ENCODE results near the gene BMPR1A. TPM values are rescaled to one million over a fixed set of nuclear protein-coding genes. Genes with fewer than 3 reads are reported as not detected.
A peak's percentile ranks its signal among the peaks of the same experiment; 100 is the strongest.
"Not testable (repeated sequence)": the region's sequence is repeated elsewhere in the genome, so short reads cannot be mapped to it uniquely, and the experiment has no call there.

The BMPR1A gene
- total RNA-seq, 1 donor from 2014 or later: 0.20 TPM

DNA sequence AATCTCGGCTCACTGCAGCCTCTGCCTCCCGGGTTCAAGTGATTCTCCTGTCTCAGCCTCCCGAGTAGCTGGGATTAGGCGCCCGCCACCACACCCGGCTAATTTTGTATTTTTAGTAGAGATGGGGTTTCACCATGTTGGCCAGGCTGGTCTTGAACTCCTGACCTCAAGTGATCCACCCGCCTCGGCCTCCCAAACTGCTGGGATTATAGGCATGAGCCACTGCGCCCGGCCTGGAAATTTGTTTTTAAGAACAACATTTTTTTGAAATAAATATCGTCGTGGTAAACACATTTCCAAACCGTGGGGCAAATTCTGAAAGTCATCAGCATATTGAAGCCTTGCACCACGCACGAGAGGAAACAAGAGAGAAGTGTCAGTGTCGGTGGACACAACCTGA is 183.7 kb downstream of the BMPR1A start:
- not testable (repeated sequence) for DNase-seq (ENCODE audit: low read depth in 2 of 2)

DNA sequence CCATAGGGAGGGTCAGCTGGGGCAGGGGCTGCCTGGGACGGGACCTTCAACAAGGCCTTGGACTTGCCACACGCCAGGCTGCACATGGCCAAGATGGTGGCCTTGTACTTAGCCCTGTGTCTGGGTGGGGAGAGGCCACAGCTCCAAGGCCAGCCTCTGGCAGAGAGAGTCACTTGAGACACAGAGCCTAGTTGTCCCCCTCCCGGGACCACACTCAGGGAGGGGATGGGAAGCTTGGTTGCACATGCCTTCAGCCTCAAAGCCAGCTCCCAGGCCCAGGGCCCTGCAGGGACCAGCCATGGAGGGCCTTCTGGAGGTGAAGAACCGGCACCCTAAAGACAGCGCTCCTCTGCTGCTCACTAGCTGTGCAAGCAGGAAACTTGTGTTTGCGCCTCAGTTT is 184.3 kb downstream of the BMPR1A start:
- DNase-seq (ENCODE audit: low read depth in 2 of 2): no peak

DNA sequence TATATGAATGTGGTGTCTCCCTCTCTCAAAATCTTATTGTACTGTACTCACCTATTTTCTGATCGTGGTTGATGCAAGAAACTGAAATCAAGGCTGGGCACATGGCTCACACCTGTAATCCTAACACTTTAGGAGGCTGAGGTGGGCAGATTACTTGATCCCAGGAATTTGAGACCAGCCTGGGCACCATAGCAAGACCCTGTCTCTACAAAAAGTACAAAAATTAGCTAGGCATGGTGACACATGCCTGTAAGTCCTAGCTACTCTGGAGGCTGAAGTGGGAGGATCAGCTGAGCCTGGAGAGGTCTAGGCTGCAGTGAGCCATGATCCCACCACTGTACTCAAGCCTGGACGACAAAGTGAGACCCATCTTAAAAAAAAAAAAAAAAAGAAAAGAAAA is 185.0 kb downstream of the BMPR1A start:
- DNase-seq (ENCODE audit: low read depth in 2 of 2): no peak

DNA sequence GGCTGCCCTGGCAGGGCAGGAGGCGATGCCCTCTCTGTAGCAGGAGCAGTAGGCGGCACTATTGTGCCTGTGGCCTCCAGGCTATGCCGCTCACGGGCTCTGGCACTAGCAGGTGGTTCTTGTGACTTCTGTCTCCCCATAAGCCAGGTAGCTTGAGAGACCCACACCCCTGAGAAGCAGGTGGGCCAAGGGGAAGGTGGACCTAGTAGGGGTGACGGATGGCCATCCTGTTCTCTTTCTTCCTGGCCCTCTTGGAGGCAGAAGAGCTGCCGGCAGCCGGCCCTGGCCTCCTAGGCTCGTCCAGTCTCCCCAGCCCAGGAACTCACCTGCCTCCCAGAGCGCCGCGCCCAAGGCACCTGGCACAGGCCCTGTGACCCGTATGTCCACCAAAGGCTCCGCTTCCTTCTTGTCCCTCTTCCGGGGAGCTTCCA is 185.6 kb downstream of the BMPR1A start:
- DNase-seq (ENCODE audit: low read depth in 2 of 2): no peak

DNA sequence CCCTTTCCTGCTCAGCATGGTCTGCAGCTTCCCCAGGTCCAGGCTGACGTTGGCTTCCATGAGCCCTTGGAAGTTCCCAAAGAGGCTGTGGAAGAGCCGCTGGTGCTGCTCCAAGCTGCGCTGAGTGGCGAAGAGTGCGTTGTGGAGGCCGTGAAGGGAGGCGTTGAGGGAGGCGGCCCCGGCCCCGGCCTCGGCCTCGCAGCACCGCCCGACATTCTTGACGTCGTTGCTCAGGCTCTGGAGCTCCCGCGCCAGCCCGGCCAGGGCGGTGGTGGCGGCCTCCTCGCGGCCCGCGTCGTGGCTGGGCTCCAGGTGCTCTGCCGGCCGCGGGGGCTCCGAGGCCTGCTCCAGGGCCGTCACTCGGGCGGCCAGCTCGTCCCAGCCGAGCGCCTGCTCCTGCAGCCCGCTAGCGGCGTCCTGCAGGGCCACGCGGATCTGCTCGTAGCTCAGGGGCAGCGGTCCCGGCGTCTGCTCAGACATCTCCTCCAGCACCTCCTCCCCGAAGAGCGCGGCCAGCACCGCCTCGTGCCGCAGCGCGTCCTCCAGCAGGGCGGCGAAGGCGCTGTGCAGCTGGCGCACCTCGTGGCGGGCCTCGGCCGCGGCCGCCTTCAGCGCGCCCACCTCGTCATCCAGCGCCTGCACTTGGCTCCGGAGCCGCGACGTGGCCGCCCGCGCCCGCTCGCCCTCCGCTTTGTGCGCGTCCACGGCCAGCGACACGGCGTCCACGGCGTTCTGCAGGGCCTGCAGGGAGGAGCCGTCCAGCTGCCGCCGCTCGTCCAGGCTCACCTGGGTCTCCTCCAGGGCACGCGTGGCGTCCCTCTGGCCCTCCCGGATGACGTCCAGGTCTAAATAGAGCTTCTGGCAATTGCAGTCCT is 186.3 kb downstream of the BMPR1A start:
- DNase-seq (ENCODE audit: low read depth in 2 of 2): no peak

DNA sequence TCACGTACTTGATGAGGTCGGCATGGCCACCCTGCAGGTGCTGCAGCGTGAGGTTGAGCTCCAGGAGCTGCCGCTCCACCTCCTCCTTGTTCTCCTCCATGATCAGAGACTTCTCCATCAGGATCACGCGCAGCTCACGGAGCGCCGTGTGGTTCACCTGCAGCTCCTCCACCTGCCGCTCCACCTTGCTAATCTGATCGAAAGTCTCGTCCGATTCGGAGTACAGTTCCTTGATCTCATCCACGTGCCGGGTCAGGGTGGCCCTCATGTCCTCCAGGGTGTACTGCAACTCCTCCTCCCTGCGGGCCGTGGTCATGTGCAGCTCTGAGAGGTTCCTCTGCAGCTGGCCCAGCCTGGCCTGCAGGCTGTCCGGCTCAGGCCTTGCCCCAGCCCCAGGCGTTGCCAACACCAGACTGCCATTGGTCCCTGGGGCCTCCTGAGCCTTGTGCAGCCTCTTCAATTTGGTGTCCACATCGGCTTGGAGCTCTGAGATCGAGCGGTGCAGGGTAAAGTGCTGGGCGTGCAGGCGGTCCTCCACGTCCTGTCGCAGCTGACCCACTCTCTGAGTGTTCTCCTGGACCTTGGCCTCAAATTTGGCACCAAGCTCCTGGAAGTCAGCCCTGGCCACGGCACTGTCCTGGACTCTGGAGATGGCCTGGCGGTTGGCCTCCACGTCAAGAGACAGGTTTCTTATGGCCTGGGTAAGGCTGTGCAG is 187.1 kb downstream of the BMPR1A start:
- DNase-seq (ENCODE audit: low read depth in 2 of 2): no peak

DNA sequence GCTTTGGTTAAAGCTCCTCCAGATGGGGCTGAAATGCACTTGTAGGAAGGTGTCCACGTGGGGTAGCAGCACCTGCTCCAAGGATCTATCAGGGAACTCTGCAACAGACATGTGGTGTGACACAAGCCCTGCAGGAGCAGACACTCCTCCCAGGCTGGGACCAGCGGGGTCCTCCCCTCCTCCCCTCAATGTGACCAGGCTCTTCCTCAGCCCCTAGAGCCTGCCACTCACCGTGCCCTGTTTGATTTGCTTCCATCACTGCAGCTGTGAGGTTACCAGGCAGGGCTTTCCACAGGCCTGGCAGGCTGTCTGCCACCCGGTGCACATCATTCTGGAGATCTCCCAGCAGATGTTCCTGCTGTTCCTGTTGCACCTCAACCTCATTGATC is 187.6 kb downstream of the BMPR1A start:
- DNase-seq (ENCODE audit: low read depth in 2 of 2): no peak

DNA sequence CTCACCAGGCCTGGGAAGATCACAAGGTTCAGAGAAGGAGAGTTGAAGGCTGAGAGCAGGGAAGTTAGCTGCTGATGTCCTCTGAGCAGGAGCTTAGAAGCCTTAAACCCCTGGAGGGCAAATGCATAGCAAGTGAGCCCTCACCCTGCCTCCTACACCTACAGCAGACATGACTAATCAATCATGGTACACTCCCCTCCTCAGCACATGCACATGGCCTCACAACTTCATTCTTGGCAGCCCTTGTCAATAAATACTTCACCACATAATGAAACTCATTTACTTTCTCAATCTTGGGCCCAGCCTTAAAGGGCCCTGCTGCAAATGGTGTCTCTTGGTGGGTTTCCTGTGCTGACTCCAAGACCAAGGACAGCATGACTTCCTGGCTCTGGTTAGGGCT is 188.1 kb downstream of the BMPR1A start:
- DNase-seq (ENCODE audit: low read depth in 2 of 2): no peak

DNA sequence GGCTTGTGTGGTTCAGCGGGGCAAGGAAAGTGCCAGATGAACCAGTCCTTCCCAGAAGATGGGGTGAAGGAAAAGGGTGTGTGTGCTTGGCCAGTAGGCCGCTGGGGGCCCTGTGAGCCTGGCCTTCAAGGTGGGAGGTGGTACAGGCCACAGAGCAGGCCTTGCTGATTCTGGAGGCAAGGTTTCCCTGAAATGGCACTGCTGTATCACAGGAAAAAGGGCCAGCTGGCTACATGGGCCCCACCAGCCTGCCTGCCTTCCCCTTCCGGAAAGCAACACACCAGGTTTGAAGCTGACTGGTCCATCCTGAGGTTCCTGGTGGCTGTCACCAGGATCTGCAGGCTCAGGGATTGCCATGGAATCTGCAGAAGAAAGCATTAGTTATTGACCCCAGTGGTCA is 188.5 kb downstream of the BMPR1A start:
- DNase-seq (ENCODE audit: low read depth in 2 of 2): no peak

DNA sequence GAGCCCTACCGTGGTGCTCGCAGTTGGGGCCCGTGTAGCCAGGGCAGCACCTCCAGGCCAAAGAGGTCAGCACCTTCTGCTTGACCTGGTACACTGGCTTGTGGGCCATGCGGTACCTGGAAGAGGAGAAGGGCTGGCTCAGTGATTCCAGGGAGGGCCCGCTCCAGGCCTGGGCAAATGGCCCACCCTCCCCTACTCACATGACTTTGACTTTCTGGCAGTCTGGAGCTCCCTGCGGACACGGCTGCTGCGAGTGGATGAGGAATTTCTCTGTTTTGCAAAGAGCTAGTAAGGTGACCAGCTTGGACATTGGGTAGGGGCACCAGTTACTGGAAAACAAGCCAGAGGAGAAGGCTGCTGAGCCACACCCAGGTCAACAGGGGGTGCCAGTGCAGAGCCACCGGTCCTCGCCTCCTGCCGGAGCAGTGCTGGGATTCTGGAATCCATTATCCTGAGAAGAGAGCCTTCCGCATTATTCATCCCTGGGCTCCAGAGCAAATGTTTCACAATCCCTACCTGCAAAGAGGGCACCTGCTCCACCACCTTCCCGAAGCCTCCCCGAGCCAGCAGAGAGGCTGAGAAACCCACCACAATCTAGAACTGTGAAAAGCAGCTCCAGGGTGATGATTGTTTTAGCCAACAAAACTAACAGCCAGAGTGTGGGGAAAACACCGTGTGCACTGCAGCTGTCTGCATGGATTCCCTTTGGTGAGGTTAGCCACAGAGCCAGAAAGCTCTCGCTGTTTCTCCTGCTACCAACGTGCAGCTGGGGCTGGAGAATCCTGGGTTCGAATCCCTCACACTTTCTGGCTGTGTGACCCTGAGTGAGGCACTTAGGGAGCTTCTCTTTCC is 189.2 kb downstream of the BMPR1A start:
- peak; percentile 37 to 41 for DNase-seq (ENCODE audit: low read depth in 2 of 2)

DNA sequence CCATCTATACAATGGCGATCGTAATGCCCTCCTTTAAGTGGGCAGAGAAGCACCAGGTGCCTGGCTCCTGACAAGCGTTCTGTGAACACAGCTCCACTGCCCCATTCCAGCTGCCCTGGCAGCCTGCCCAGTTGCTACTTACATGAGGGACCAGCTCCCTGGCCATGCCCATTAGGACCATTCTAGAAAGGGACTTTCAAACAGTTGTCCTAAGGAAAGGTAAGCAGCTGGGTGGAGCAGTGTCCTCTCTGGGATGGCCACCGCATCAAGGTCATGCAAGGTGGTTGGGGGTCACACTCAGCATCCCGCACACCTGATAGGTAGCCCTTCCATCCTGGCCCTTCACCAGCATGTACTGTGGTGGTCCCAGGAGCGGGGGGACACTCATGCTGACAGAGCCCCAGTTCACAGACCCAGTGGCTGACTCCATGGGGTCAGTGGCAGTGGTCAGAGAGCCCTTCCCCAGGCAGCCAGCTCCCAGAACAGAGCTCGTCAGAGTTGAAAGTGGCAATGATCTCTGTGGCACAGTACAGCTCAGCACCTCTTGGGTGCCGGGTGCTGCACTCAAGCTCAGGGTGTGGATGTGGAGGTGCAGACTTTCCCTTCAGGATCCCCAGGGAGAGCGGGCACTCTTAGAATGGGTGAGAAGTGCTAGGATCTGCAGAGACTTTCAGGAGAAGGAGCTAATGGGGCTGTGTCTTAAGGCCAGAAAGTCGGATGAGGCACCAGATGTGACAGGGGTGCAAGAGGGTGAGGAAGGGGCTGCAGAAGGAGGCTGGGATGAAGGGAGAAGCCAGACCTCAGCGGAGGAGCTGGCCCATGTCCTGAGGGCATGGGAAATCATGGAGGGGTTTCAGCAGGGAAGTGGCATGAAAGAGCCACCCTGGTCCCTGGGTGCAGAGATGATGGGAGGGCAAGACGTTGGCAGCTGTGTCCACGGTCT is 190.1 kb downstream of the BMPR1A start:
- DNase-seq (ENCODE audit: low read depth in 2 of 2): peak in 1 of 2 donors; percentile 40

DNA sequence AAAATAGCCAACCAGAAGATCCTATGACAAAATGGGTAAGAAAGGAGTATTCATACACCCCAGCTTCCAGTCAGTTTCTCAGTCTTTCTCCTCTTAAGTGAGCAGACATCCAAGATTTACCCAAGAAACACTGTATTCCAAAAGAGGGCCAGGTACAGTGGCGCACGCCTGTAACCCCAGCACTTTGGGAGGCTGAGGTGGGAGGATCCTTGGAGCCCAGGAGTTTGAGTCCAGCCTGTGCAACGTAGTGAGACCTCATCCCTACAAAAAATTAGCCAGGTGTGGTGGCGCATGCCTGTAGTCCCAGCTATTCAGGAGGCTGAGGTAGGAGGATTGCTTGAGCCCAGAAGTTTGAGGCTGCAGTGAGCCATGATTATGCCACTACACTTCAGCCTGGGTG is 191.4 kb downstream of the BMPR1A start:
- DNase-seq (ENCODE audit: low read depth in 2 of 2): not testable (repeated sequence)

DNA sequence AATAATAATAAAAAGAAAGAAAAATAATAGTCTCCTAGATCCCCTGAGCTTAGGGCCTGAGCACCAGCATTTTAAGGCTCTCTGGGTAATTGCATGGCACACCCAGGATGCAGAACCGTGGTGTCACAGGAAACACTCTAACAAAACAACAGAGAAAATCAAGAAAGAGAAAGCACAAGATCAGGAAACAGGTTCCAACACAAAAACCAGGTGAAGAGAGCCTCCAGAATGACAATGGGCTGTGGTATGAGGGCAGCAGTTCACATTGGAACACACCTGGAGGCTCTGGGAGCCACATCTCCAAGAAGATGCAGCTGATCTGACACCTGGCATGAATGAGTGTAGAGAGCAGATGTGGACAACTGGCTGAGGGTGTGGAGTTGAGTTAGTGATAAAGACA is 193.9 kb downstream of the BMPR1A start:
- DNase-seq (ENCODE audit: low read depth in 2 of 2): no peak

DNA sequence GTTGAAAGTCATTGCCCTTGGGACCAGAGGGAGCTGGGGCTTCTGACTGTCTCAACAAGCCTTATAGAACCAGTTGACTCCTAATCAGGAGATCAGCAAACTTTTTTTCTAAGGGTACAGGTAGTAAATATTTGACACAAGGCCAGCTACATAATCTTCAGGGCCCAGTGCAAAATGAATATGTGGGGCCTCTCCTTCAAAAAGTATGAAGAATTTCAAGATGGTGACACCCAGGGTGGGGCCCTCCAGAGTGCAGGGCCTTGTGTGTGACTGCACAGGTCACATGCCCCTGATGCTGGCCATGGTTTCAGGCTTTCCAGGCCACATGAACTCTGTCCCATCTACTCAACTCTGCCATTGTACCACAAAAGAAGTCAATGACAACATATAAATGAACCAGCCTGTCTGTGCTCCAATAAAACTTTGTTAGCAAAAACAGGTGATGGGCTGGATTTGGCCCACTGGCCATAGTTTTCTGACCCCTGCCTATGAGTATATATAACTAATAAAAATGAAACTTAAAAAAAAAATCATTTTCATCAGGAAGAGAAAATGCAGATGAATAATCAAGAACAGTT is 194.9 kb downstream of the BMPR1A start:
- no peak for DNase-seq (ENCODE audit: low read depth in 2 of 2)

DNA sequence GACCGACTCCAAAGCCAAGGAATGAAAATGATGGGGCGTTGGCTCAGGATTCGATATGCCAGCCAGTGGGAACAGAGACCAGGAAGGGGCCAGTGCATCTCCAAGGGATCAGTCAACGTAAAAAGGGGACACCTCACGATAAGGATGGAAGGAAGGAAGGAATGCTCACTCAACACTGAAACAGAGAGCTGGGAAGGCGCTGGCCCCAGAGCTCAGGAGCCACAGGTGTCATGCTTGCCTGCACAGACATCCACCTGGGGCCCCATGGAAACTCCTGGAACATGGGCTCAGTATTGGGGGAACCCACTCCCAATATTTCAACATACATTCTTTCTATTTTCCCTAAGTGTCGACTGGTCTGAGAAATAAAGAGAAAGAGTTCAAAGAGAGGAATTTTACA is 195.7 kb downstream of the BMPR1A start:
- no peak for DNase-seq (ENCODE audit: low read depth in 2 of 2)

DNA sequence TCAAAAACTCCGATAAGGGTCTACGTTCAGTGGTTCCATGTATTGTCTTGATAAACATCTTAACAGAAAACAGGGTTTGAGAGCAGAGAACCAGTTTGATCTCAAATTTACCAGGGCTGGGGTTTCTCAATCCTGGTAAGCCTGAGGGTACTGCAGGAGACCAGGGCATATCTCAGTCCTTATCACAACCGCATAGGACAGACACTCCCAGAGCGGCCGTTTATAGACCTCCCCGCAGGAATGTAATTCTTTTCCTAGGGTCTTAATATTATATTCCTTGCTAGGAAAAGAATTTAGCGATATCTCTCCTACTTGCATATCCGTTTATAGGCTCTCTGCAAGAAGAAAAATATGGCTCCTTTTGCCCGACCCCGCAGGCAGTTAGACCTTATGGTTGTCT is 196.3 kb downstream of the BMPR1A start:
- not testable (repeated sequence) for DNase-seq (ENCODE audit: low read depth in 2 of 2)

DNA sequence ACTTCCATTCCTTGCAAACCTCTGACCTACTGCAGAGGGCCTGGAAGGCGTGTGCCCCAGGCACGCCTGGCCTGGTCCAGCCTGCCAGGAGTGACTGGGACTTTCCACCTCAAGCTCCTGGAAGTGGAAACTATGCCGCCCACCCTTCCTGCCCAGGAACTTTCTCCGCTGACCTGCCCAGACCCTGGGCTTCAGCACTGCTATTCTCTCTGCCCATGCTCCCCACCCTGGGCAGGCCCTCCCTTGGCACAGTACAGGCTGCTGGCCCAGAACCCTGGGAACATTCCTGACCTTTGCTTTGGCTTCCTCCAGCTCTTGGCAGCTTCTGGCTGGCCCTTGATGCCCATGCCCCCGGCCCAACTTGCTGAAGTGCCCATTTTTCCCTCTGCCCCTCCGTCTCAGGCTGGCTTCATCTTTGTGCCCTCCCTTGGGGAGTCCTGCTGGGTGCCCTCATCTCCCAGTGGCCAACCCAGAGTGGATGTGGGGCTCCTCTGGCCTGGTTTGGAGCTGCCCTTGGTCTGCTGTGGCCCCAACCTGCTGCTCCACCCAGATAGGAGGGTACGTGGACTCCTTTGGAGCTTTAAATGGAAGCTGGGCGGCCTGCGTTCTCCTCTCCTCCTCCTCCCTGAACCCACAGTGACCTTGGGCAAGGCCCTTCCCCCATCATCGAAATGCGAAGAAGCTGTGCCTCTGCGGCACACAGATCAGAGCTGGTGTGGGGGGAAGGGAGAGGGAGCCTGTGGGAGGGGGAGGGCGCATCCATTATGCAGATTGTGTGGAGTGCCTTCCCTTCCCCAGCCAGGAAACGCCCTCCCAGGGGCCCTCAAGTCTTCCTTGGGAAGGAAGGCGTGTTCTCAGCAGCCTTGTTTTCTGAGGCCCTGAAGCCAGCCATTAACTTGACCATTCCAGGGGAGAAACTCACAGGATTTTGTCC is 197.6 kb downstream of the BMPR1A start:
- DNase-seq (ENCODE audit: low read depth in 2 of 2): peak; percentile 82 to 84

DNA sequence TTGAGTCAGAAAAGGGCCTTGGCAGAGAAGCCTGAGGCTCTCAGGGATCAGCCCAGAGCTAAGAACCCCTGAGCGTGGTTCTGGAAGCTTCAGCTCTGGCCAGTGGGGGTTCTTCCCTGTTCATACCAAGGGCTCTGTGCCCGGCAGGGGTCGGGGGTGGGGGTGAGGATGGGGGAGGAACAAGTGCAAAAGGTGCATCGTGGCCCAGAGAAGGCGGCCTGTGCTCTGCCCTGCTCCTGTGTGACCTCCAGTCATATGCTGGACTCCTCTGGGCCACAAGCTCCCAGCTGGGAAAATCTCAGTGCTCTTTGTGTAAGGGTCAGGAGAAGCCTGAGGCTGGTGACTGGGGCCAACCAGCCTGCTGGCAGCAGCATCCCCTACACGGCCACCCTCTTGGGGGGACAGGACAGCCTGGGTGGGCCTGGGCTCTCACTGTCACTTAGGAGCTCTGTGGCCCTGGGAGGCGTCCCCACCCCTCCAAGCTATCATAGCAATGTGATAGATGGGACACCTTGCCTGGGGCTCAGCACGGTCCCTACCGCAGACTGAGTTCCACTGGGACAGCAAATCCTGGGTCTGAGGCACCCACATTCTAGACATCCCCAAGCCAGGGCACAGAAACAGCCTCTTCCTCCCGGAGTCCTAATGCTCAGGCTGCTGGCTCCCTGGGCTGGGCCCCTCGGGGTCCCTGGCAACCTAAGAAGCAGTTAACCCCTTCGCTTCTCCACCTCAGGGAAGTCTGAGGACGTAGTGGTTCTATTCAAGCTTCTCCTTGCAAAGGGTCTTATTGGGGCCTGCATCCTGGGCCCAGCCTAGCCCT is 198.5 kb downstream of the BMPR1A start:
- DNase-seq (ENCODE audit: low read depth in 2 of 2): peak in 1 of 2 donors; percentile 17
